ENCODE data around the gene METRN. TPM values are rescaled to one million over a fixed set of nuclear protein-coding genes. Genes with fewer than 3 reads are reported as not detected.

Gene METRN
- total RNA-seq, 1 donor from 2014 or later = 6.7 TPM

DNA sequence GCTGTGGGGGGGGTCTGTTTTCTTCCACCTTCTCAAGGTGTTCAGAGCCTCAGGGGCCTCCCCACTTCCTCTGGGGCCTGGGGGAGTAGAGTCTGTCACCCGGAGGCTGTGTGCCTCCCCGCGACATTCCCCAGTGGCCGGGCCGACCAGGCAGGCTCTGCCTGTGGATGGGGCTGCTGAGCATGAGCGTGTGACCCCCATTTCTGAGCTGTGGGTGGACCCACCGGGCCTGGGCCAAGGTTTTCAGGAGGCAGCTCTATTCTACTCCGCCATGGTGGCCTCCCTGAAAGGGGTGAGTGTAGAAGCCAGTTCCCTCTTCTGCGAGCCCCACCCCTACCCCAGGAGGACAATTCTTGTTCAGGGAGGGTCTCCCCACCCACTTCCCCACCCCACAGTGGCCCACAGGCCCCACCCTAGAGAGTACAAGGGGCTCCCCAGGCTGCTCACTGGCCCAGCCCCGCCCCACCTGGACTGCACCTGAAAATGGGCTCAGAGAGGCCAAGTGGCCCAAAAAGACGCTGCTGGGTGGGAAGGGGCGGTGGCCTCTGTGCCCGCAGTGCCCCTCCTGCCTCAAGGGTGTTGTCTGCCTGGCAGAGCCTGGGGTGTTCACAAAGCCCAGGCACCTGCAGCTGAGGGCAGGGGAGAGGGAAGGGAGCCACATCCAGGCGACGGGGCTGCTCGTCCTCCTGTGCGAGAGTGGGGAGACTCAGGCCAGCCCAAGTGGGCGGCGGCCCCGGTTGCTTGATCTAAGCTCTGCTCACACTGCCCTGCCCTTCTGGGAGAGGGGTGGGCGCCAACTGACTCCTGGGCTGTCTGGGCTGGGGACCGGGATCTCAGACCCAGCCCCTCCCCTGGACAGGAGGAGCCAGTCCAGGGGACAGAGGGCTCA, 47.0 kb downstream of the METRN start:
- Mint-ChIP-seq H3K9me3 (no peaks in the 10 kb centered on the region), H3K27me3 (peaks cover 7% of the 10 kb centered on the region), H3K36me3 (ENCODE audit: low read depth) (no peaks in the 10 kb centered on the region), H3K4me3 (no peak overlapping the region), H3K27ac (no peak overlapping the region), H3K4me1 (no peaks in the 10 kb centered on the region)
- POLR2A ChIA-PET = no interaction called here
- no peak for TF ChIP-seq CTCF (IDR thresholded peaks at IDR 0.05)
- DNase-seq (no peak), ATAC-seq (ENCODE audit: low read depth) (no peak)
- CTCF ChIA-PET = no interaction called here
- intact Hi-C loops (cut with micrococcal nuclease) = no loop called here

DNA sequence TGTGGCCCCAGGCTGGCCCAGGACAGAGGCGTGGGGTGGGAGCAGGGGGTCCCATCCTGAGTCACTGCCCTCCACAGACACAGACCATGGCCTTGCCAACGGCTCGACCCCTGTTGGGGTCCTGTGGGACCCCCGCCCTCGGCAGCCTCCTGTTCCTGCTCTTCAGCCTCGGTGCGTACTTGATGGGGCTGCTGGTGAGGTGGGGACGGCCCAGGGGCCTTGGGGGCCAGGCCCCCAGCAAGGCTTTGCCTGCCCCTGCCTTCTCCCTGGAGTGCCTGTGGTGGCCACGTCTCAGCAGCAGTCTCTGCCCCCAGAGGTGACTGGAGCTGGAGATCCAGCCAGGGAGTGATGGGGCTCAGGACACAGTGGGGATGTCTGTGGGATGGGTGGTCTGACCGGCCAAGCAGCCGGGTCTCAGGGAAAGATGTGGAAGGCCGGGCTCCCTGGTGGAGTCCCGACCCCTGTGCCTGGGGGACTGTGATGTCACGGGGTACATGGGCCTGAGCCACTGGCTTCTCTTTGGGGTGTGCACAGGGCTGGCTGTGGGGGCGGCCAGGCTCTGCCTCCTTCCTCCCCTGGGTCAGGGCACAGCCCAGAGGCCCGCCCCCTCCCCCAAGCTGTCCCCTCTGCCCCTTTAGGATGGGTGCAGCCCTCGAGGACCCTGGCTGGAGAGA, 47.8 kb downstream of the METRN start:
- CTCF ChIA-PET = no interaction called here
- Mint-ChIP-seq H3K4me1 (no peaks in the 10 kb centered on the region), H3K27ac (no peak overlapping the region), H3K36me3 (ENCODE audit: low read depth) (no peaks in the 10 kb centered on the region), H3K4me3 (no peak overlapping the region), H3K9me3 (no peaks in the 10 kb centered on the region), H3K27me3 (peaks cover 4% of the 10 kb centered on the region)
- DNase-seq = no peak
- intact Hi-C loops (cut with micrococcal nuclease) = no loop called here
- no peak for TF ChIP-seq CTCF (IDR thresholded peaks at IDR 0.05)
- POLR2A ChIA-PET = no interaction called here
- no peak for ATAC-seq (ENCODE audit: low read depth)

DNA sequence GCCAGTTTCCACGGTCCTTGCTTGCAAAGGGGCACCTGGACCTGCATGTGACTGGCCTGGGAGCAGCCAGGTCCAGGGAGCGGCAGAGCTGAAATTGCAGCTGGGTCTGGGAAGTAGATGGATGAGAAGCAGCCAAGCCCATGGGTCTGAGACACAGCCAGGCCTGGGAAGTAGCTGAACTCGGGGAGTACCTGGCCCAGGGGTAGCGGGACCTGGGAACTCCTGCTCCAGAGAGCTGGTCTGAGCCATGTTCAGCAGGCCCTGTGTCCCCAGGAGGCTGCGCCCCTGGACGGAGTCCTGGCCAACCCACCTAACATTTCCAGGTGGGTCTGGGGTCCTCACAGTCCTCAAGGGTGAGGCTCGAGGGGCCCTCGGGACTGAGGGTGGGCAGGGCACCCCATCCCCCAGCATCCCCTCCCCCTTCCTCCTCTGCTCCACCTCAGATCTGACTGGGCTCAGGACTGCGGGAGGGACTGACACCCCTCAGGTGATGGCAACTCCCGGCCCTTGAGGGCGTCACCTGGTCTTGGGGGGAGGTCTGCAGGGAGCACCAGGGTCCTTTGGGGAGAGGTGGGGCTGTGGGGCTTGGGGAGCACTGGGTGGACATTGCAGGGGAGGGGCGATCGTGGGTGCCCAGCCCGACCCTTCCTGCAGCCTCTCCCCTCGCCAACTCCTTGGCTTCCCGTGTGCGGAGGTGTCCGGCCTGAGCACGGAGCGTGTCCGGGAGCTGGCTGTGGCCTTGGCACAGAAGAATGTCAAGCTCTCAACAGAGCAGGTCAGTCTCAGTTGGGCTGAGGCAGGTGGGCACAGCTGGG, 48.7 kb downstream of the METRN start:
- POLR2A ChIA-PET = no interaction called here
- DNase-seq = no peak
- no peak overlapping the region for H3K4me3 Mint-ChIP-seq
- no peaks in the 10 kb centered on the region for H3K9me3 Mint-ChIP-seq
- no peaks in the 10 kb centered on the region for H3K36me3 Mint-ChIP-seq (ENCODE audit: low read depth)
- H3K27ac Mint-ChIP-seq = no peak overlapping the region
- intact Hi-C loops (cut with micrococcal nuclease) = no loop called here
- peaks cover 2% of the 10 kb centered on the region for H3K27me3 Mint-ChIP-seq
- CTCF ChIA-PET = no interaction called here
- ATAC-seq (ENCODE audit: low read depth) = no peak
- no peak for TF ChIP-seq CTCF (IDR thresholded peaks at IDR 0.05)
- no peaks in the 10 kb centered on the region for H3K4me1 Mint-ChIP-seq

- Mint-ChIP-seq H3K27me3 (peaks cover 2% of the 10 kb centered on the region), H3K9me3 (no peaks in the 10 kb centered on the region), H3K4me3 (no peak overlapping the region), H3K4me1 (no peaks in the 10 kb centered on the region), H3K36me3 (ENCODE audit: low read depth) (no peaks in the 10 kb centered on the region), H3K27ac (no peak overlapping the region)
- ChIA-PET POLR2A (no interaction called here), CTCF (no interaction called here)
- ATAC-seq (ENCODE audit: low read depth) (no peak), DNase-seq (no peak)
- intact Hi-C loops (cut with micrococcal nuclease) = no loop called here
- no peak for TF ChIP-seq CTCF (IDR thresholded peaks at IDR 0.05)
Observed at GRCh38 chr16:764184-764750, 49.3 kb downstream of the METRN start.

All from activated B cell treated with CpG ODN at 0.5 μM for 24 hours (primary cell).